A549 treated with AZD9567 at 1 μM for 4 hours (cell line): ENCODE results near the gene CYP26B1. TPM values are rescaled to one million over a fixed set of nuclear protein-coding genes. Genes with fewer than 3 reads are reported as not detected.

Source experiments
- total RNA-seq: library from RNA; stranded (reverse); fragments of 200-300 nt; extraction: Qiagen RNA extraction; gene quantifications from 5 replicates; pipeline ENCODE4 v1.2.3, GENCODE V29; 2022; ENCODE audit not compliant: insufficient read depth

Gene CYP26B1, protein sequence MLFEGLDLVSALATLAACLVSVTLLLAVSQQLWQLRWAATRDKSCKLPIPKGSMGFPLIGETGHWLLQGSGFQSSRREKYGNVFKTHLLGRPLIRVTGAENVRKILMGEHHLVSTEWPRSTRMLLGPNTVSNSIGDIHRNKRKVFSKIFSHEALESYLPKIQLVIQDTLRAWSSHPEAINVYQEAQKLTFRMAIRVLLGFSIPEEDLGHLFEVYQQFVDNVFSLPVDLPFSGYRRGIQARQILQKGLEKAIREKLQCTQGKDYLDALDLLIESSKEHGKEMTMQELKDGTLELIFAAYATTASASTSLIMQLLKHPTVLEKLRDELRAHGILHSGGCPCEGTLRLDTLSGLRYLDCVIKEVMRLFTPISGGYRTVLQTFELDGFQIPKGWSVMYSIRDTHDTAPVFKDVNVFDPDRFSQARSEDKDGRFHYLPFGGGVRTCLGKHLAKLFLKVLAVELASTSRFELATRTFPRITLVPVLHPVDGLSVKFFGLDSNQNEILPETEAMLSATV
- 4.3 to 14.4 TPM (median 12.1 TPM) in 5 replicates for total RNA-seq

DNA sequence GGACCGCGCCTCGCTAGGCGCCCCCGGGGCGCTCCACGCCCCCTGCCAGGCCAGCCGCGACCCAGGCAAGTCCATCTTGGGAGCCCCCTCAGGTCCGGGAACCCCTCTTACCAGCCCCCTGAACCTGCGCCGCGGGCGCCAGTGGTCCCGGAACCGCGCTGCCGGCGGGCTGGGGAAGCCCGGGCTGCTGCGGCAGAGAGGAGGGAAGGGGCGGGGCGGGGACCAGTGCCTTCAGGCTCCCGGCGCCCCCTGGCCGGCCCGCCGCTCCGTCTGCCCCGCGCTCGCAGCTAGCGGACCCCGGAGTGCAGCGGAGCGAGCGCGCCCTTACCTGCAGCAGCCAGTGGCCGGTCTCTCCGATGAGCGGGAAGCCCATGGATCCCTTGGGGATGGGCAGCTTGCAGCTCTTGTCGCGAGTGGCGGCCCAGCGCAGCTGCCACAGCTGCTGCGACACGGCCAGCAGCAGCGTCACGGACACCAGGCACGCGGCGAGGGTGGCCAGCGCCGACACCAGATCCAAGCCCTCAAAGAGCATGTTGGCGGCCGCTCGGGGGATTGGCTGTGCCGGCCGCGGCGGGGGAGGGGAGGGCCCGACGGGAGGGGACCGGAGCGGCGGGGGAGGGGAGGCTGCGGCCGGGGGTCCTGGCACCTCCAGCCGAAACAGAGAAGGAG lies at the start of gene CYP26B1:
CYP26B1 (minus strand) TSS at position 560 of the 669 bp plus-strand sequence; CDS start at position 532, 28 bp downstream.

